GM23338 (cell line): ENCODE data around the gene PTPN12. TPM values are rescaled to one million over a fixed set of nuclear protein-coding genes. Genes with fewer than 3 reads are reported as not detected.
A peak's percentile ranks its signal among the peaks of the same experiment; 100 is the strongest.
"Not testable (repeated sequence)": the region's sequence is repeated elsewhere in the genome, so short reads cannot be mapped to it uniquely, and the experiment has no call there.

Experiments used
- ATAC-seq: fragments of 200-7000 bp; cut with Tn5 transposase; 3 replicates; pipeline ENCODE4 v1.9.1; 2020
- DNase-seq: peaks from one replicate; pipeline ENCODE4 v3.0.0-alpha.2; 2015; ENCODE audit warnings: low spot score
- H2AFZ ChIP-seq: fragments of 200-600 bp; sonication (generic); 2 replicates; pipeline ENCODE4 v1.8.0; 2016; ENCODE audit warnings: antibody characterized with exemption, mild to moderate bottlenecking, moderate library complexity
- H3F3A ChIP-seq: fragments of 200-600 bp; sonication (generic); replicated peaks from 2 replicates; pipeline ENCODE4 v1.8.0; 2017; ENCODE audit warnings: antibody characterized with exemption, mixed run types, low read depth
- H3K27ac ChIP-seq: fragments of 200-600 bp; sonication (generic); 2 replicates; pipeline ENCODE4 v1.6.1; 2016; ENCODE audit warnings: low read depth
- H3K27me3 ChIP-seq: fragments of 200-600 bp; sonication (generic); 2 replicates; pipeline ENCODE4 v1.8.0; 2016; ENCODE audit warnings: mild to moderate bottlenecking, mixed run types, moderate library complexity; ENCODE audit not compliant: insufficient read depth
- H3K36me3 ChIP-seq: fragments of 200-600 bp; sonication (generic); 2 replicates; pipeline ENCODE4 v1.8.0; 2016; ENCODE audit warnings: mild to moderate bottlenecking; ENCODE audit not compliant: insufficient read depth
- H3K4me1 ChIP-seq: fragments of 200-600 bp; sonication (generic); 2 replicates; pipeline ENCODE4 v1.8.0; 2016; ENCODE audit warnings: mild to moderate bottlenecking, moderate library complexity; ENCODE audit not compliant: insufficient read depth
- H3K4me2 ChIP-seq: fragments of 200-600 bp; sonication (generic); 2 replicates; pipeline ENCODE4 v1.7.1; 2017; ENCODE audit warnings: mixed run types
- H3K4me3 ChIP-seq: fragments of 200-600 bp; sonication (generic); 2 replicates; pipeline ENCODE4 v1.6.1; 2016; ENCODE audit warnings: mixed run types
- H3K79me2 ChIP-seq: fragments of 200-600 bp; sonication (generic); replicated peaks from 2 replicates; pipeline ENCODE4 v1.8.0; 2017; ENCODE audit warnings: mild to moderate bottlenecking; ENCODE audit not compliant: insufficient read depth
- H3K9me2 ChIP-seq: fragments of 200-600 bp; sonication (generic); 2 replicates; pipeline ENCODE4 v1.8.0; 2017; ENCODE audit not compliant: insufficient read depth
- H4K20me1 ChIP-seq: fragments of 200-600 bp; sonication (generic); replicated peaks from 2 replicates; pipeline ENCODE4 v1.8.0; 2017; ENCODE audit warnings: mild to moderate bottlenecking; ENCODE audit not compliant: insufficient read depth
- H3K27ac Mint-ChIP-seq: 2 replicates; pipeline ENCODE4 v1.8.0; 2020; ENCODE audit warnings: inconsistent platforms, mild to moderate bottlenecking, moderate library complexity, mixed read lengths
- H3K27me3 Mint-ChIP-seq: 3 replicates; pipeline ENCODE4 v1.8.0; 2022; ENCODE audit warnings: low read depth, mild to moderate bottlenecking, moderate library complexity, mixed read lengths, inconsistent platforms; ENCODE audit not compliant: insufficient read depth, poor library complexity
- H3K36me3 Mint-ChIP-seq: 3 replicates; pipeline ENCODE4 v1.8.0; 2021; ENCODE audit warnings: low read depth, mild to moderate bottlenecking, inconsistent platforms, moderate library complexity, mixed read lengths
- H3K4me1 Mint-ChIP-seq: 3 replicates; pipeline ENCODE4 v1.8.0; 2020; ENCODE audit warnings: mild to moderate bottlenecking, inconsistent platforms, mixed read lengths
- H3K4me3 Mint-ChIP-seq: 3 replicates; pipeline ENCODE4 v1.8.0; 2021; ENCODE audit warnings: moderate library complexity, mild to moderate bottlenecking, inconsistent platforms, mixed read lengths
- H3K9me3 Mint-ChIP-seq: 3 replicates; pipeline ENCODE4 v1.8.0; 2020; ENCODE audit warnings: moderate library complexity, mild to moderate bottlenecking, inconsistent platforms, mixed read lengths
- CREB1 ChIP-seq: fragments of 250-450 bp; sonication (Bioruptor Pico); IDR thresholded peaks from 2 replicates; pipeline ENCODE4 v1.5.0; 2020; ENCODE audit warnings: low read depth, mild to moderate bottlenecking, moderate library complexity
- EZH2phosphoT487 ChIP-seq: fragments of 200-600 bp; sonication (generic); IDR thresholded peaks from one replicate; pipeline ENCODE4 v1.8.1; 2018; ENCODE audit warnings: antibody characterized with exemption; ENCODE audit not compliant: unreplicated experiment
- JUNB ChIP-seq: IDR thresholded peaks from one replicate; pipeline ENCODE4 v1.6.1; 2016; ENCODE audit warnings: antibody characterized with exemption; ENCODE audit not compliant: unreplicated experiment
- NANOG ChIP-seq: IDR thresholded peaks from 2 replicates; pipeline ENCODE4 v1.6.1; 2016; ENCODE audit warnings: antibody characterized with exemption, borderline replicate concordance
- POLR2AphosphoS5 ChIP-seq: IDR thresholded peaks from 2 replicates; pipeline ENCODE4 v1.6.1; 2016; ENCODE audit warnings: antibody characterized with exemption, low read depth
- STAT1 ChIP-seq: IDR thresholded peaks from one replicate; pipeline ENCODE4 v1.6.1; 2016; ENCODE audit warnings: antibody characterized with exemption; ENCODE audit not compliant: unreplicated experiment
- ZNF114 ChIP-seq: fragments of 250-450 bp; sonication (Bioruptor Pico); IDR thresholded peaks from 2 replicates; pipeline ENCODE4 v1.5.0; 2020; ENCODE audit warnings: mild to moderate bottlenecking, moderate library complexity
- polyA plus RNA-seq: library from polyadenylated mRNA; unstranded; fragments of >200 nt; fragmentation: Nextera tagmentation; extraction: Ambion mirVana; gene quantifications from 2 replicates; pipeline ENCODE4 v1.2.1, GENCODE V29; 2016
- total RNA-seq: library from RNA; depleted of rRNA; stranded (reverse); fragments of >200 nt; shearing (Covaris generic); gene quantifications from 2 replicates; pipeline ENCODE4 v1.2.3, GENCODE V29; 2014
- TF ChIP-seq, protein P1 (sequence below), 2 experiments: fragments of 200-600 bp in 1 of 2; sonication (generic) in 1 of 2; conservative IDR thresholded peaks; 2 replicates each; pipeline versions ENCODE4 v1.5.1 to v1.6.1; 2016 to 2017; ENCODE audit warnings: antibody characterized with exemption in 2 of 2, low read depth in 2 of 2, mild to moderate bottlenecking in 2 of 2, moderate library complexity in 1 of 2
- TF ChIP-seq, protein P2 (sequence below): IDR thresholded peaks from one replicate; pipeline ENCODE4 v1.6.1; 2018; ENCODE audit warnings: antibody characterized with exemption; ENCODE audit not compliant: unreplicated experiment

PTPN12 gene
- total and polyA plus RNA-seq, 2 experiments from 2014 or later: 58.8 to 187 TPM

DNA sequence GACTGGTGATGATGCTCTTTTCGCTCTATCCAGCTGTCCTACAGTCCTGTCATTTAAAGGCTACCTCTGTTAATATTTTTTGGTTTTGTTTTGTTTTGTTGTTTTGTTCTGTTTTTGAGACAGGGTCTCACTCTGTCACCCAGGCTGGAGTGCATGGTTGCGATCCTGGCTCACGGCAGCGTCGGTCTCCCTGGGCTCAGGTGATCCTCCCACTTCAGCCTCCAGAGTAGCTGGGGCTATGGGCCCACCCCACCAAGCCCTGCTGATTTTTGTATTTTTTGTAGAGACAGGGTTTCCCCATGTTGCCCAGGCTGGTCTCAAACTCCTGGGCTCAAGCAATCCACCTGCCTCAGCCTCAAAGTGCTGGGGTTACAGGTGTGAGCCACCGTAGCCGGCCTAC lies 3.9 kb downstream of the PTPN12 start:
- Histone ChIP-seq H4K20me1 (peaks cover 60% of the 10 kb centered on the region), H3K4me1 (peaks cover 48% of the 10 kb centered on the region), H3K4me2 (peak overlapping the region; percentile 76), H3K79me2 (peaks cover 84% of the 10 kb centered on the region)
- Mint-ChIP-seq H3K4me3 (peak overlapping the region; percentile 53), H3K36me3 (peaks cover 16% of the 10 kb centered on the region), H3K4me1 (peaks cover 44% of the 10 kb centered on the region), H3K27ac (0 out of 2 replicates have a peak overlapping the region, but pooled peaks have one; percentile 47)
- not testable (repeated sequence) for H3K9me3 Mint-ChIP-seq, H3K27me3 ChIP-seq, H3K9me2 ChIP-seq, ATAC-seq, H3K36me3 ChIP-seq, H3F3A ChIP-seq, H3K4me3 ChIP-seq, H3K27me3 Mint-ChIP-seq, H3K27ac ChIP-seq, DNase-seq, H2AFZ ChIP-seq

DNA sequence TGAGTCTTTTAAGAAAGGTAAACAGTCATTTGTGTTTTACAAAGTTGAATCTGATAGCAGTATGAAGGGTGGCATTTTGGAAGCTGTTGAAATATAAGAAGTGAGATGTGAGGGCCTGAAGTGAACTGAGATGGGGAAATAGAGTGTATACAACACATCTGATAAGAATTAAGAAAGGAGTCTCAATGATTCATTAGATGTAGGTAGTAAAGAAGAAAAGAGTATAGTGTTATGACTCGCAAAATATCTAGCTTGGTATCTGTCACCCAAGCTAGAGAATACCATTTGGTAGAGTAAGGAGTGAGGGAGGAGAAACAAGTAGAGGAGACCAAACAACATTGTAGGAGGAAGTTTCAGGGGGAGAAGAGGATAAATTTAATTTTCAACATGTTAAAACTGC lies 5.3 kb downstream of the PTPN12 start:
- H3K27ac ChIP-seq: no peak overlapping the region
- H3K9me3 Mint-ChIP-seq: no peaks in the 10 kb centered on the region; the same call in 2 of the 3 replicates
- H3K9me2 ChIP-seq: no peaks in the 10 kb centered on the region
- H3K36me3 ChIP-seq: no peaks in the 10 kb centered on the region
- no peak overlapping the region for H3K4me2 ChIP-seq
- H3K4me1 Mint-ChIP-seq: peaks cover 50% of the 10 kb centered on the region
- no peak overlapping the region; the same call in 2 of the 3 replicates for H3K4me3 Mint-ChIP-seq
- no peaks in the 10 kb centered on the region for H3K27me3 ChIP-seq
- H3F3A ChIP-seq: no peaks in the 10 kb centered on the region
- H3K4me3 ChIP-seq: no peak overlapping the region
- no peak overlapping the region for H3K27ac Mint-ChIP-seq
- TF ChIP-seq, protein P1, sequence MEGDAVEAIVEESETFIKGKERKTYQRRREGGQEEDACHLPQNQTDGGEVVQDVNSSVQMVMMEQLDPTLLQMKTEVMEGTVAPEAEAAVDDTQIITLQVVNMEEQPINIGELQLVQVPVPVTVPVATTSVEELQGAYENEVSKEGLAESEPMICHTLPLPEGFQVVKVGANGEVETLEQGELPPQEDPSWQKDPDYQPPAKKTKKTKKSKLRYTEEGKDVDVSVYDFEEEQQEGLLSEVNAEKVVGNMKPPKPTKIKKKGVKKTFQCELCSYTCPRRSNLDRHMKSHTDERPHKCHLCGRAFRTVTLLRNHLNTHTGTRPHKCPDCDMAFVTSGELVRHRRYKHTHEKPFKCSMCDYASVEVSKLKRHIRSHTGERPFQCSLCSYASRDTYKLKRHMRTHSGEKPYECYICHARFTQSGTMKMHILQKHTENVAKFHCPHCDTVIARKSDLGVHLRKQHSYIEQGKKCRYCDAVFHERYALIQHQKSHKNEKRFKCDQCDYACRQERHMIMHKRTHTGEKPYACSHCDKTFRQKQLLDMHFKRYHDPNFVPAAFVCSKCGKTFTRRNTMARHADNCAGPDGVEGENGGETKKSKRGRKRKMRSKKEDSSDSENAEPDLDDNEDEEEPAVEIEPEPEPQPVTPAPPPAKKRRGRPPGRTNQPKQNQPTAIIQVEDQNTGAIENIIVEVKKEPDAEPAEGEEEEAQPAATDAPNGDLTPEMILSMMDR (conservative IDR thresholded peaks at IDR 0.05; ENCODE audit: low read depth in 2 of 2): no peak
- TF ChIP-seq, protein P2, sequence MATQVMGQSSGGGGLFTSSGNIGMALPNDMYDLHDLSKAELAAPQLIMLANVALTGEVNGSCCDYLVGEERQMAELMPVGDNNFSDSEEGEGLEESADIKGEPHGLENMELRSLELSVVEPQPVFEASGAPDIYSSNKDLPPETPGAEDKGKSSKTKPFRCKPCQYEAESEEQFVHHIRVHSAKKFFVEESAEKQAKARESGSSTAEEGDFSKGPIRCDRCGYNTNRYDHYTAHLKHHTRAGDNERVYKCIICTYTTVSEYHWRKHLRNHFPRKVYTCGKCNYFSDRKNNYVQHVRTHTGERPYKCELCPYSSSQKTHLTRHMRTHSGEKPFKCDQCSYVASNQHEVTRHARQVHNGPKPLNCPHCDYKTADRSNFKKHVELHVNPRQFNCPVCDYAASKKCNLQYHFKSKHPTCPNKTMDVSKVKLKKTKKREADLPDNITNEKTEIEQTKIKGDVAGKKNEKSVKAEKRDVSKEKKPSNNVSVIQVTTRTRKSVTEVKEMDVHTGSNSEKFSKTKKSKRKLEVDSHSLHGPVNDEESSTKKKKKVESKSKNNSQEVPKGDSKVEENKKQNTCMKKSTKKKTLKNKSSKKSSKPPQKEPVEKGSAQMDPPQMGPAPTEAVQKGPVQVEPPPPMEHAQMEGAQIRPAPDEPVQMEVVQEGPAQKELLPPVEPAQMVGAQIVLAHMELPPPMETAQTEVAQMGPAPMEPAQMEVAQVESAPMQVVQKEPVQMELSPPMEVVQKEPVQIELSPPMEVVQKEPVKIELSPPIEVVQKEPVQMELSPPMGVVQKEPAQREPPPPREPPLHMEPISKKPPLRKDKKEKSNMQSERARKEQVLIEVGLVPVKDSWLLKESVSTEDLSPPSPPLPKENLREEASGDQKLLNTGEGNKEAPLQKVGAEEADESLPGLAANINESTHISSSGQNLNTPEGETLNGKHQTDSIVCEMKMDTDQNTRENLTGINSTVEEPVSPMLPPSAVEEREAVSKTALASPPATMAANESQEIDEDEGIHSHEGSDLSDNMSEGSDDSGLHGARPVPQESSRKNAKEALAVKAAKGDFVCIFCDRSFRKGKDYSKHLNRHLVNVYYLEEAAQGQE: no peak
- TF ChIP-seq EZH2phosphoT487 (no peak), JUNB (no peak), ZNF114 (CRISPR knock-in tag) (no peak), CREB1 (CRISPR knock-in tag) (no peak), NANOG (no peak), POLR2AphosphoS5 (no peak), STAT1 (no peak)
- no peak for ATAC-seq
- H4K20me1 ChIP-seq: peaks cover 75% of the 10 kb centered on the region
- H3K27me3 Mint-ChIP-seq: peaks cover 9% of the 10 kb centered on the region
- peaks cover 16% of the 10 kb centered on the region for H3K36me3 Mint-ChIP-seq
- H3K79me2 ChIP-seq: peaks cover 98% of the 10 kb centered on the region
- peaks cover 60% of the 10 kb centered on the region for H3K4me1 ChIP-seq
- no peak for DNase-seq
- no peak overlapping the region for H2AFZ ChIP-seq
